HL-60 (cell line): ENCODE results near the gene INPP5B.

Experiments used
- DNase-seq, 2 experiments: peaks; one replicate each; pipeline ENCODE4 v3.0.0-alpha.2; 2010 to 2020; ENCODE audit warnings: low read depth in 1 of 2, low spot score in 1 of 2
- H3K27ac ChIP-seq: fragments of 250-450 bp; sonication (Bioruptor Pico); replicated peaks from 2 replicates; pipeline ENCODE4 v1.5.1; 2020; ENCODE audit warnings: mild to moderate bottlenecking, moderate library complexity
- H3K27me3 ChIP-seq: fragments of 250-450 bp; sonication (Bioruptor Pico); 2 replicates; pipeline ENCODE4 v1.5.1; 2021; ENCODE audit warnings: mild to moderate bottlenecking, moderate library complexity; ENCODE audit not compliant: insufficient read depth, poor library complexity, severe bottlenecking
- H3K4me3 ChIP-seq: replicated peaks from 2 replicates; pipeline ENCODE4 v1.5.1; 2011; ENCODE audit warnings: mild to moderate bottlenecking, control low read depth, low read length; ENCODE audit not compliant: insufficient read depth
- CTCF ChIP-seq: IDR thresholded peaks from one replicate; pipeline ENCODE4 v1.5.1; 2011; ENCODE audit warnings: low read length, control low read depth, inconsistent platforms; ENCODE audit not compliant: insufficient read depth
- GABPA ChIP-seq: IDR thresholded peaks from 2 replicates; pipeline ENCODE4 v1.6.1; 2012; ENCODE audit warnings: low read depth
- POLR2AphosphoS5 ChIP-seq: IDR thresholded peaks from 2 replicates; pipeline ENCODE4 v1.6.1; 2012; ENCODE audit warnings: low read depth
- REST ChIP-seq: IDR thresholded peaks from 2 replicates; pipeline ENCODE4 v1.6.1; 2012; ENCODE audit warnings: low read depth; ENCODE audit not compliant: insufficient replicate concordance
- SPI1 ChIP-seq: IDR thresholded peaks from 2 replicates; pipeline ENCODE4 v1.6.1; 2012; ENCODE audit warnings: low read depth, mild to moderate bottlenecking, borderline replicate concordance

INPP5B gene

GRCh38 chr1:37883671-37884070, 63.2 kb downstream of the INPP5B start:
- no peak overlapping the region for H3K27ac ChIP-seq
- H3K27me3 ChIP-seq: no peaks in the 10 kb centered on the region
- TF ChIP-seq GABPA: no peak
- TF ChIP-seq POLR2AphosphoS5: no peak
- TF ChIP-seq CTCF: no peak
- TF ChIP-seq SPI1: no peak
- no peak for TF ChIP-seq REST
- no peak overlapping the region for H3K4me3 ChIP-seq
- no peak for DNase-seq

GRCh38 chr1:37879865-37880264, 67.0 kb downstream of the INPP5B start:
- Histone ChIP-seq H3K4me3 (no peak overlapping the region), H3K27me3 (no peaks in the 10 kb centered on the region), H3K27ac (no peak overlapping the region)
- no peak for TF ChIP-seq POLR2AphosphoS5
- DNase-seq: no peak

GRCh38 chr1:37878071-37878470, 68.8 kb downstream of the INPP5B start:
- TF ChIP-seq GABPA (no peak), REST (no peak), SPI1 (no peak), POLR2AphosphoS5 (no peak)
- Histone ChIP-seq H3K27ac (no peak overlapping the region), H3K27me3 (no peaks in the 10 kb centered on the region), H3K4me3 (no peak overlapping the region)
- no peak for DNase-seq

- Histone ChIP-seq H3K27ac (no peak overlapping the region), H3K27me3 (no peaks in the 10 kb centered on the region), H3K4me3 (no peak overlapping the region)
- DNase-seq: no peak
- TF ChIP-seq POLR2AphosphoS5 (no peak), CTCF (peak; percentile 7)
Measured at GRCh38 chr1:37875833-37876232, 71.0 kb downstream of the INPP5B start.

GRCh38 chr1:37872692-37873091, 74.2 kb downstream of the INPP5B start:
- H3K27ac ChIP-seq: no peak overlapping the region
- H3K4me3 ChIP-seq: no peak overlapping the region
- no peaks in the 10 kb centered on the region for H3K27me3 ChIP-seq
- DNase-seq: no peak
- TF ChIP-seq GABPA: no peak
- no peak for TF ChIP-seq POLR2AphosphoS5
- TF ChIP-seq REST: no peak
- no peak for TF ChIP-seq CTCF
- no peak for TF ChIP-seq SPI1
